HG02938 (cell line): Measurements from ENCODE around the gene ZDHHC11.
"Not testable (repeated sequence)": the region's sequence is repeated elsewhere in the genome, so short reads cannot be mapped to it uniquely, and the experiment has no call there.

ENCODE experiments used
- ATAC-seq: cut with Tn5 transposase; IDR thresholded peaks from one replicate; pipeline ENCODE4 v1.9.1; 2021; ENCODE audit warnings: mild to moderate bottlenecking, moderate library complexity; ENCODE audit not compliant: unreplicated experiment

The ZDHHC11 gene

GRCh38 chr5:880816-881550 is 30.2 kb upstream of the ZDHHC11 start:
- no peak for ATAC-seq

- not testable (repeated sequence) for ATAC-seq
These were observed 27.9 kb upstream of the ZDHHC11 start for GRCh38 chr5:878677-879076.

GRCh38 chr5:878125-878524 is 27.3 kb upstream of the ZDHHC11 start:
- no peak for ATAC-seq

DNA sequence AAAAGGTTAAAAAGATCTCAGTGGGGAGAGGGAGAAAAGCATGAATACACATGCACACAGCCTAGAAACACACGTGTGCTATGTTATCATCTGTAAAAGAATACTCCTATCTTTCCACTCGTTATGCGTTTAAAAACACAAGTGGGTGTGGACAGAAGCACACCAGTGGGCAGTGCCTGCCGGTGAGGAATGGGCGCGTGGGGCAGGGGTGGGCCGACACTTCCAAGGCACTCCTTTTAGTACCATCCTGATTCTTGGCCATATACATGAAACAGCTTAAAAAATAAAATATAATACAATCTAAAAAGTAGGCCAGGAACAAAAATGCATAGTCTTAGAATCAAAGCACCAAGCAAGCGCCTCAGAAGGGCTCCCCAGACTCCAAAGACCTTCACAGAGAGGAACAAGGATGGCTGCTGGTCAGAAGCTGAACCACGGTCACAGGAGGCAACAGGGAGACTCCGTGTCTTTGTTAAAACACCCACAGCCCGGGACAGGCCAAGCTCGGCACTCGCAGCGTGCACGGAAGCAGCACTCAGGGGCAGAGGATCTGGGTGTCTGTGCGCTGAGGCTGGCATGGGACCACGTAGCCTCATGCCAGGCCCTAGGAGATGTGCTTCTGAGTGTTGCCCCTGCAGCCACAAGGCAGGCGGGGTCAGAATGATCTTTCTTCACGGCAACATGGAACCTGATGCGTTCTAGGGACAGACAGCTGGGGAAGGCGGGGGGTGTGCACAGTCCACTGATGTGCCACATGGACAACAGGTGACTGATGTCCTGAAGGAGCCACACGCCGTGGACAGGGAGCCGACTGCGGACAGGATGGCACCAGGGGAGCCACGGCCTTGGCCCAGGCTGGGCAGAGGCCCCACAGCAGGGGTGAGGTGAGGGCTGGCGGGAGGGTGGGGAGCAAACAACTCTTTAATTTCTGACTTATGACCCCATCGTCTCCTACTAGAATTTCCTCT is 25.9 kb upstream of the ZDHHC11 start:
- ATAC-seq, result no peak

- ATAC-seq, result no peak
These were observed 25.1 kb upstream of the ZDHHC11 start for GRCh38 chr5:875931-876330.

DNA sequence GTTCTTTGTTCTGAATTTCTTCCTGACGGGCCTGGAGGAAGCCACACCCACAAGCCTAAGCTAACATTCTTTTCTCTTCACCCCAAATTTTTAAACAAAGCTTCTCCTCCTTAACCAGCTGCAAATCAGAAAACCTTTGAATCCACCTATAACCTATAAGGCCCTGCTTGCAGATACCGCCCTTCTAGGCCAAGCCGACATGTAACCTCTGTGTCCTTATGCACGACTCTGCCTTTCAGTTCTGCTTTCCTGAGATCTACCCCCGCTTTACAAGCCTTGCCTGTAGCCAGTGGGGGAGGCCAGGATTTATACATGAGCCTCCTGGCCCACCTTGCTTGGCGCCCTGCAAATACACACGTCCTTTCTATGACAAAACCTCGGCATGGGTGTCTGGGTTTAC is 22.5 kb upstream of the ZDHHC11 start:
- no peak for ATAC-seq

- no peak for ATAC-seq
These were observed 21.5 kb upstream of the ZDHHC11 start for GRCh38 chr5:872301-872700.

DNA sequence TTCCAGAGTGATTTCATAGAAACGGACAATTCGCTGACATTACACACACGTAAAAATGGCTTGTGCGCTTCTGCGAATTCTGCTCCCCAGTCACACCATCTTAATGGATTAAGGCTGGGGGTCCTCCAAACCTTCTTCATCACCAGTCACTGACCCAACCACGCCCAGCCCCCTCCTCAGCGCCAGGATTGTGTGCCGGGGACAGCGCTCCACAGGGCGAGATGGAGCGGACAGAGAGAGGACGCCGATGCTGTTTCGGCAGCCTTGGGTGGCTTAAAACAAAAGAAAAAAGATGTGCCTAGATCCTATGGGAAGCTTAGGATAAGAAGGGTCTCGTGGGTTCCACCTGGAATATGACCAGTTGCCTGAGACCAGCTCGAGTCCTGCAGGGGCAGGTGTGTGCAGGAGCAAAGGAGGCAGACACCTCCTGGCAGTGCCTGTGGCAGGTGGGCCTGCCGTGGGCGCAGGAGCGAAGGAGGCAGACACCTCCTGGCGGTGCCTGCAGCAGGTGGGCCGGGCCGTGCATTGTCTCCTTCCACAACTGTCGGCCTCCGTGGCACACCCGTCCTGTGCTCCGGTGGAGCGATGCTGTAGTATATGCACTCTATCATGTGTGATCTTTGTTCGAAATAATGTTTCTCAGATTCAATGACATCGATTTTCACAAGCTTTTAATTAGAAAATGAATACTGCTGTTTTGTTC is 21.0 kb upstream of the ZDHHC11 start:
- no peak for ATAC-seq

- ATAC-seq, result no peak
These were observed 20.2 kb upstream of the ZDHHC11 start for GRCh38 chr5:870956-871355.

- no peak for ATAC-seq
These were observed 17.8 kb upstream of the ZDHHC11 start for GRCh38 chr5:868428-869135.

DNA sequence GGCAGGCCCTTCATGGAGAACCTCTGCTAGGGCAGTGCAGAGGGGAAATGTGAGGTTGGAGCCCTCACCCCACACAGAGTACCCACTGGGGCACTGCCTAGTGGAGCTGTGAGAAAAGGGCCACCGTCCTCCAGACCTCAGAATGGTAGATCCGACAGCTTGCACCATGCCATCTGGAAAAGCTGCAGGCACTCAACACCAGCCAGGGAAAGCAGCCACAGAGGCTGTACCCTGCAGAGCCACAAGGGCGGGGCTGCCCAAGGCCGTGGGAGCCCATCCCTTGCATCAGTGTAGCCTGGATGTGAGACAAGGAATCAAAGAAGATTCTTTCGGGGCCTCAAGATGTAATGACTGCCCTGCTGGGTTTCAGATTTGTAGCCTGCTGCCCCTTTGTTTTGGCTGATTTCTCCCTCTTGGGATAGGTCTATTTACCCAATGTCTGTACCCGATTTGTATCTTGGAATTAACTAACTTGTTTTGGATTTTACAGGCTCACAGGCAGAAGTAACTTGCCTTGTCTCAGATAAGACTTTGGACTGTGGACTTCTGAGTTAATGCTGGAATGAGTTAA is 16.6 kb upstream of the ZDHHC11 start:
- ATAC-seq, result no peak

DNA sequence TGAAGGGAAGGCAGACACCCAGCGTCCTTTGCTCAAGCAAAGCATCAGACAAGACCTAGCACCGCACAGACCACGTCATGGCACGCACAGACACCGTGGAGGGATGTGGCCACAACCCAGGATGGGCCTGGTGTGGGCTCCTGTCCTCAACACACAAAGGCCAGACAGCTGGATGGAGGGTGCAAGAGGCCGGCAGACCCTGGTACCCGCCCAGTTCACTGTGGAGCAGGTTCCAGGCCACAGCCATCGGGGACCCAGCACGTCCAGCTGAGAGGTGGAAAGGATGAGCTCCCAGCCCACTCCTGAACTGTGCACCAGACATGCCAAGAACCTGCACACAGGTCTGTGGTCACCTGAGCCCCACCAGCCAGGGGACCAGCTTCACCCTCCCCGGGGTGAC is 15.0 kb upstream of the ZDHHC11 start:
- ATAC-seq, result no peak

GRCh38 chr5:865168-865521 is 14.4 kb upstream of the ZDHHC11 start:
- no peak for ATAC-seq

DNA sequence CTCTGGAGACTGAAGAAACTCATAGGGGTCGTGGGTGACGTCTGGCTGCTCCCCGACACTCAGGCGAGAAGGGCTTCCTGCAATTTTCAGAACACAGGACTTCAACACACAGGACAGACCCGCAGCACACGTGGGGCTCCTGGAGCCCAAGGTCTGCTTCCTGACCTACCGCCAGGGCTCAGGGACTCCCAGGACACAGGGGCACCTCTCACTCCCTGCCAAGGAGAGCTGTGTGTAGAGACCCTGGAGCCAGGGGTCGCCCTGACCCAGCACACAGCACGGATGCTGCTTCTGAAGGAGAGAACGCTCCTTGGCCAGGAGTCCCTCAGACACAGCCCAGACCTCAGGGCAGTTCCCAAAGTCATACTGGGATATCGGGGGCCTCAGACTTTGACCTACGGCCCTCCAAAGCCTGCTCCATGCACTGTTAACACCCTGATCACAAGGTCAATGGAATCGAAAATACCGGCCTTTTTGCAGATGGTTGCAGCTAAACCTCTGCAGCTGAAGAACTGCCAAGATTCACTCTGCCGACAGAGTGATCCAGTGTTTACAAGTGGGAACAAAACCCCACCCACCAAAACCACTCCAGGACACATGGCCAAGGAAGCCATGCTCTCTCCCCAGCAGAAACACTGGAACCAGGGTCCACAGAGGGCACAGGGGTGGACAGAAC is 13.8 kb upstream of the ZDHHC11 start:
- ATAC-seq, result no peak

- ATAC-seq, result no peak
These were observed 12.5 kb upstream of the ZDHHC11 start for GRCh38 chr5:863244-863805.

DNA sequence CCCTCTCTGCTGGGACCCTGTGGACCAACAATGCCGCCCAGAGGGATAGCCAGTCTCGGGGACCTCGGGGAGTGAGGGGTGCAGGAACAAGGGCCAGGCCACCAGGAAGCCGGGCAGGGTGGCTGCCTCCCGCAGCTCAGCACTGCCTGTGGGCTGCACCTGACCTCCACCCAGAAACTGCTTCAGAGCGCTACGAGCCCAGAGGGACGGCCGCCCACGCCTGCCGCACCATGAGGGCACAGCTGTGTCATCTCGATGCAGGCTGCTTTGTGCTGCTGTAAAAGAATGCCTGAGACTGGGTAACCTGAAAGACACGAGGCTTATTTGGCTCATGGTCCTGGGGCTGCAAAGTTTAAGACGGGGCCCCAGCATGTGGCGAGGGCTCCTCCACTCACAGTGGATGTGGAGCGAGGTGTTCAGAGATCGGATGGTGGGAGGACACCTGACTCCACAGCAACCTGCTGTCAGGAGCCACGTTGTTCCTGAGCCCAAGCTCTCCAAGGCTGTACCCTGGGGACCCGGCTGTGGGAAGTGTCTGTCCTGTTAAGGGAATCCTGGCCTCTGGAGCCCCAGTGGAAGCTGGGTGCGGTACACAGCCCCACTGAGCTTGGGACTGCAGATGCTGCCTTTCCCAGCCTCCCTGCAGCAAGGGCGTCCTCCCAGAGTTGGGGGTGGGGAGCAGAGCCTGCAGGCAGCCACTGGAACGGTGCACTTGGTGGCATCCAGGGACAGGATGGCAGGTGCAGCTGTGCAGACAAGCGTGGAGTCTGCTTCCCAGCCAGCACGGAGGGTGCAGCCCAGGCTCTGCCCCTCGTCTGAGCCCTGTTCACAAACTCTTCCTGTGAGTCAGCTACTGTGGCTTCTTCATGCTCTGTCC is 11.8 kb upstream of the ZDHHC11 start:
- no peak for ATAC-seq

DNA sequence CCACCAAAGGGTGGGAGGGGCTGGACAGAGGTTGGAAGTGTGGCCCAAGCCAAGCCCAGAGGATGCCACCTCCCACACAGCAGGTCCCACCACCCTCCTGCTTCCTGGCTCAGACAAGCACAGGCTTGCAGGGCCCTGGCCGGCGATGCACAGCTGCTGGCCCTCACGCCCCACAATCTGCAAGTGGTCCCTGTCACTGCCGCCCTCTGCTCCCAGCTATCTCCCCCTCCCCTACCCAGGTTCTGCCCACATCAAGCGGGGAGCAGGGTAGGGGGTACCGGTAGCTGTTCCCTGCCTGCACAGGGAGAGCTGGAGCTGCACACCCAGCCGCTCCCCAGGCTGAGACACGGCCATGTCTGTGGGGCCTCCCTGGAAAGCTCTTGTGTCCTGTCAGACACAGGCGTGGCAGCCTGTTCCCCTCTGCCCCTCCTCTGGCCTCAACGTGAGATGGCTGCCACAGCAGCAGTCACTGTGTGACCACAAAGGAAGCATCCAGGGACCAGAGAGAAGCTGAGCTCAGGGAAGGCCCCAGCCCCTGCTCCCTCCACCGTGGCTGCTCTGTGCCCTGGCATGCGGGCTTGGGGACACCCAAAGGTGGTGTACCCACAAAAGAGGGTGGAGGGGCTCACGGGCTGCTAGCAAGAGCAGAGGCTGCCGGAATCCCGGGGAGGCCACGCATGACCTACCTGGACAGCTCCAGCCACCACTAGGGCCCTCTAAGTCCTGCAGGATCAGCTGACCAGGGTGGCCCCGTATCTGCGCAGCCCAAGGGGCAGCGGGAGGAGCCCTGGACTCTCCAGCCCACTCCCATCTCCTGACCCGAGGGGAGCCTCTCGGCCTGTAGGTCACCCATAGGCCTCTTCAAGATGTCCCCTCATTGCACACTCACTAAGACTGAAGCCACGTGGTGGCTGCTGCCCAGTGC is 10.9 kb upstream of the ZDHHC11 start:
- ATAC-seq, result no peak
